GM18870 (cell line): Measurements from ENCODE around the gene RDH5.

Experiments used
- ATAC-seq: cut with Tn5 transposase; IDR thresholded peaks from one replicate; pipeline ENCODE4 v1.9.1; 2021; ENCODE audit warnings: moderate library complexity; ENCODE audit not compliant: unreplicated experiment

The RDH5 gene

GRCh38 chr12:55711786-55712553, 8.2 kb upstream of the RDH5 start:
- ATAC-seq, result no peak

GRCh38 chr12:55712700-55713415, 7.3 kb upstream of the RDH5 start:
- ATAC-seq, result no peak

GRCh38 chr12:55713721-55714120, 6.5 kb upstream of the RDH5 start:
- ATAC-seq, result no peak

- ATAC-seq, result no peak
Observed at GRCh38 chr12:55715169-55715764, 4.9 kb upstream of the RDH5 start.

GRCh38 chr12:55715833-55716581, 4.2 kb upstream of the RDH5 start, which contains the start of gene BLOC1S1:
TSS of gene BLOC1S1 (plus strand) at chr12:55716046. CDS start at chr12:55716052, 6 bp downstream.
- ATAC-seq, result peak; percentile 62

GRCh38 chr12:55716582-55716957, 3.6 kb upstream of the RDH5 start:
- ATAC-seq, result no peak

GRCh38 chr12:55717011-55718007, 2.9 kb upstream of the RDH5 start:
- no peak for ATAC-seq

GRCh38 chr12:55718015-55718414, 2.2 kb upstream of the RDH5 start:
- no peak for ATAC-seq

- no peak for ATAC-seq
Observed at GRCh38 chr12:55718624-55719275, 1.4 kb upstream of the RDH5 start.

- no peak for ATAC-seq
Observed at GRCh38 chr12:55719371-55719770, 822 bp upstream of the RDH5 start.

- no peak for ATAC-seq
Observed at GRCh38 chr12:55720894-55721444, 776 bp downstream of the RDH5 start.

- no peak for ATAC-seq
Observed at GRCh38 chr12:55721601-55722213, 1.5 kb downstream of the RDH5 start.

GRCh38 chr12:55722948-55723347, 2.8 kb downstream of the RDH5 start:
- no peak for ATAC-seq

- ATAC-seq, result no peak
Observed at GRCh38 chr12:55723516-55724225, 3.5 kb downstream of the RDH5 start.

GRCh38 chr12:55724226-55724939, 4.2 kb downstream of the RDH5 start:
- ATAC-seq, result no peak

GRCh38 chr12:55724940-55725309, 4.7 kb downstream of the RDH5 start:
- ATAC-seq, result no peak

GRCh38 chr12:55725556-55725955, 5.4 kb downstream of the RDH5 start:
- ATAC-seq, result no peak

GRCh38 chr12:55726971-55727370, 6.8 kb downstream of the RDH5 start:
- ATAC-seq, result no peak
